HG02798 (cell line): ENCODE measurements around the gene PKP2.
"Not testable (repeated sequence)": the region's sequence is repeated elsewhere in the genome, so short reads cannot be mapped to it uniquely, and the experiment has no call there.

Source experiments
- ATAC-seq: cut with Tn5 transposase; IDR thresholded peaks from one replicate; pipeline ENCODE4 v1.9.1; 2021; ENCODE audit warnings: mild to moderate bottlenecking; ENCODE audit not compliant: unreplicated experiment, poor library complexity

Gene PKP2

GRCh38 chr12:32897687-32898573 lies 1.4 kb upstream of the PKP2 start:
- no peak for ATAC-seq

- ATAC-seq, result no peak
Observed at GRCh38 chr12:32897281-32897610, 669 bp upstream of the PKP2 start.

- no peak for ATAC-seq
Observed at GRCh38 chr12:32895688-32896431, 717 bp downstream of the PKP2 start.

GRCh38 chr12:32894566-32894965 lies 2.0 kb downstream of the PKP2 start:
- no peak for ATAC-seq

- ATAC-seq, result no peak
Observed at GRCh38 chr12:32893458-32893857, 3.1 kb downstream of the PKP2 start.

GRCh38 chr12:32893043-32893442 lies 3.5 kb downstream of the PKP2 start:
- no peak for ATAC-seq

- not testable (repeated sequence) for ATAC-seq
Observed at GRCh38 chr12:32892369-32892768, 4.2 kb downstream of the PKP2 start.

GRCh38 chr12:32891956-32892355 lies 4.6 kb downstream of the PKP2 start:
- no peak for ATAC-seq

- ATAC-seq, result no peak
Observed at GRCh38 chr12:32891526-32891925, 5.1 kb downstream of the PKP2 start.

GRCh38 chr12:32889011-32889760 lies 7.4 kb downstream of the PKP2 start:
- ATAC-seq, result no peak

GRCh38 chr12:32887058-32887457 lies 9.5 kb downstream of the PKP2 start:
- no peak for ATAC-seq

- ATAC-seq, result peak; percentile 35
Observed at GRCh38 chr12:32885831-32886230, 10.7 kb downstream of the PKP2 start.

GRCh38 chr12:32884962-32885361 lies 11.6 kb downstream of the PKP2 start:
- no peak for ATAC-seq

- ATAC-seq, result no peak
Observed at GRCh38 chr12:32881702-32882101, 14.9 kb downstream of the PKP2 start.

- no peak for ATAC-seq
Observed at GRCh38 chr12:32881107-32881506, 15.5 kb downstream of the PKP2 start.

GRCh38 chr12:32879066-32879465 lies 17.5 kb downstream of the PKP2 start:
- ATAC-seq, result not testable (repeated sequence)

- ATAC-seq, result no peak
Observed at GRCh38 chr12:32877601-32878459, 18.7 kb downstream of the PKP2 start.

- no peak for ATAC-seq
Observed at GRCh38 chr12:32876004-32876403, 20.6 kb downstream of the PKP2 start.

GRCh38 chr12:32874975-32875374 lies 21.6 kb downstream of the PKP2 start:
- ATAC-seq, result no peak

- ATAC-seq, result no peak
Observed at GRCh38 chr12:32874078-32874477, 22.5 kb downstream of the PKP2 start.
